Epithelial cell of proximal tubule (primary cell): Measurements from ENCODE around the gene PHETA1. TPM values are rescaled to one million over a fixed set of nuclear protein-coding genes. Genes with fewer than 3 reads are reported as not detected.
A peak's percentile ranks its signal among the peaks of the same experiment; 100 is the strongest.
"Not testable (repeated sequence)": the region's sequence is repeated elsewhere in the genome, so short reads cannot be mapped to it uniquely, and the experiment has no call there.

Experiments
- DNase-seq: peaks from one replicate; pipeline ENCODE4 v3.0.0-alpha.2; 2011; ENCODE audit warnings: low read depth
- H3K4me3 ChIP-seq: 2 replicates; pipeline ENCODE4 v1.5.1; 2011; ENCODE audit warnings: low read depth, mild to moderate bottlenecking, low read length
- total RNA-seq: library from RNA; depleted of rRNA; stranded (reverse); fragments of >200 nt; gene quantifications from 2 replicates; pipeline ENCODE4 v1.2.3, GENCODE V29; 2015
- TF ChIP-seq, protein P1 (sequence below): conservative IDR thresholded peaks from 2 replicates; pipeline ENCODE4 v1.5.1; 2012; ENCODE audit warnings: low read depth, mild to moderate bottlenecking, low read length

The PHETA1 gene
- total RNA-seq, 1 donor from 2014 or later, result 28.7 TPM

DNA sequence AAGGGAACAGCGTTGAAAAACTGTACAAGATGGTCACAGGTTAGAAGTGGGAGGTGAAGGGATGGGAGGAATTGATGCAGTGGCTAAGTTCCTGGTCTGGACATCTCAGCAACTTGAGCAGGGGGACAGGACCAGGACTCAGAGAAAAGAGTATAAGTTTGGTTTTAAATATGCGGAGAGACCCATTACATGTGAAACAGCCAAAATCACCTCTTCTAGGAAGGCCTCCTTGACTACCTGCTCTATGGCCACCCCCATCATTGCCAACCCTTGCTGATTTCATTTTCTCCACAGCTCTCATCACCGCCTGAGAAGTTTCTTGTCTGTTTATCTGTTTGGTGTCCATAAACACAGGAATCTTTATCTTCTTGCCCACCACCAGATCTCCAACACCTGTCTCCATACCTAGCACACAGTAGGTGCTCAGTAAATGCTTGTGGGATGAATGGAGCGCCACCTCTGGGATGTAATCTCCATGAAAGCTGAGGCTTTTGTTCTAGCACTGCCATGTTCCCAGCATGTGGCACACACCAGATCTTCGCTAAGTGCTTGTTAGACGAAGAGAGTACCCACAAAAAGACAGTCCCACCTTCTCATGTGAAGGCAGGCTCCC is 11.2 kb upstream of the PHETA1 start:
- no peak for DNase-seq
- TF ChIP-seq, protein P1, sequence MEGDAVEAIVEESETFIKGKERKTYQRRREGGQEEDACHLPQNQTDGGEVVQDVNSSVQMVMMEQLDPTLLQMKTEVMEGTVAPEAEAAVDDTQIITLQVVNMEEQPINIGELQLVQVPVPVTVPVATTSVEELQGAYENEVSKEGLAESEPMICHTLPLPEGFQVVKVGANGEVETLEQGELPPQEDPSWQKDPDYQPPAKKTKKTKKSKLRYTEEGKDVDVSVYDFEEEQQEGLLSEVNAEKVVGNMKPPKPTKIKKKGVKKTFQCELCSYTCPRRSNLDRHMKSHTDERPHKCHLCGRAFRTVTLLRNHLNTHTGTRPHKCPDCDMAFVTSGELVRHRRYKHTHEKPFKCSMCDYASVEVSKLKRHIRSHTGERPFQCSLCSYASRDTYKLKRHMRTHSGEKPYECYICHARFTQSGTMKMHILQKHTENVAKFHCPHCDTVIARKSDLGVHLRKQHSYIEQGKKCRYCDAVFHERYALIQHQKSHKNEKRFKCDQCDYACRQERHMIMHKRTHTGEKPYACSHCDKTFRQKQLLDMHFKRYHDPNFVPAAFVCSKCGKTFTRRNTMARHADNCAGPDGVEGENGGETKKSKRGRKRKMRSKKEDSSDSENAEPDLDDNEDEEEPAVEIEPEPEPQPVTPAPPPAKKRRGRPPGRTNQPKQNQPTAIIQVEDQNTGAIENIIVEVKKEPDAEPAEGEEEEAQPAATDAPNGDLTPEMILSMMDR, result no peak
- no peak overlapping the region for H3K4me3 ChIP-seq

DNA sequence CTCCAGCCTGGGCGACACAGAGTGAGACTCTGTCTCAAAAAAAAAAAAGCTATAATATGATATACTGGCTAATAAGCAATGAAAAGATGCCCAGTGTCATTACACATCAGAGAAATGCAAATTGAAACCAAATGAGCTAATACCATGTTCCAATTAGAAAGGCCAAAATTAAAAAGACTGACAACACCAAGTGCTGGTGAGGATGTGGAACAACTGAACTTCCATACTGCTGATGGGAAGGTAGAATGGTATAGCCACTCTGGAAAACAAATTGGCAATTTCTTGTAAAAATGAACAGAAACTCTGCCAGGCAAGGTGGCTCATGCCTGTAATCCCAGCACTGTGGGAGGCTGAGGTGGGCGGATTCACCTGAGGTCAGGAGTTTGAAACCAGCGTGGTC is 8.5 kb upstream of the PHETA1 start:
- no peak for DNase-seq
- H3K4me3 ChIP-seq, result no peak overlapping the region
- TF ChIP-seq, protein P1, result no peak

DNA sequence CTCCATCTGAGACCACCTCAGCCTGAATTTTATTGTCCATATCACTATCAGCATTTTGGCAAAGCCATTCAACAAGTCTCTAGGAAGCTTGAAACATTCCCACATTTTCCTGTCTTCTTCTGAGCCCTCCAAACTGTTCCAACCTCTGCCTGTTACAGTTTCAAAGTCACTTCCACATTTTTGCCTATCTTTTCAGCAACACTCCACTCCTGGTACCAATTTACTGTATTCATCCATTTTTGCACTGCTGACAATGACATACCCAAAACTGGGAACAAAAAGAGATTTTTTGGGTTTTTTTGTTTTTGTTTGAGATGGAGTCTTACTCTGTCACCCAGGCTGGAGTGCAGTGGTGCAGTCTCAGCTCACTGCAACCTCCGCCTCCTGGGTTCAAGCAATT is 4.3 kb upstream of the PHETA1 start:
- DNase-seq, H3K4me3 ChIP-seq: not testable (repeated sequence)

DNA sequence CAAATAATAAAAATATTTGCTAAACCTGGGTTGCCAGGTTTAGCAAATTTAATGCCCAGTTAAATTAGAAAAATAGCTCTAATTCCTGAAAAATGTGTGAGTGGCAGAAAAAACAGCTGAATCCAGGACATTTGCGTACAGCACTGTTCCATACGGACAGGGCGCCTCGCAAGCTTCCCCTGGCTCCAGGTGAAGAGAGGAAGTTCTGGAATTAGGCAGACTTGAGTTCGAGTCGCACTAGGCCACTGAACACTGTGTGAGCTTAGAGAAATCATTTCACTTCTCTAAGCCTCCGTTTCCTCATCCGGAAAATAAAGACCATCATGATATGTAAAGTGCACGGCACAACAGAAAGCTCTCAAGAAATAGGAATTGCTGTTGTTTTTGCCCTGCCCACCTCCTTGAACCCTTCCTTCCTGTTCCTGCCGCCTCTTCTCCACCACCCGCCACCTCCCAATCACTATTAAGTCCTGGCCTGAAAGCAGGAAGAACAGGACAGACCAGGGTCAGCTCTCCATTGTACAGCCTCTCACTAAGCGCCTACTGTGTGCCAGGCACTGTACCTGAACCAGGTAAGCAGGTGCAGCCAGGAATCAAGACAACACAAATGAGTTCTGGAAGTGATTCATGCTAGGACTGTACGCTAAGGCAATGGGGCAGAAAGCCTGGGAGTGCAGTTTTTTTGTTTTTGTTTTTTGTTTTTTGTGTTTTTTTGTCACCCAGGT is 763 bp upstream of the PHETA1 start:
- no peak for DNase-seq
- peak overlapping the region; percentile 92 for H3K4me3 ChIP-seq
- TF ChIP-seq, protein P1, result no peak

DNA sequence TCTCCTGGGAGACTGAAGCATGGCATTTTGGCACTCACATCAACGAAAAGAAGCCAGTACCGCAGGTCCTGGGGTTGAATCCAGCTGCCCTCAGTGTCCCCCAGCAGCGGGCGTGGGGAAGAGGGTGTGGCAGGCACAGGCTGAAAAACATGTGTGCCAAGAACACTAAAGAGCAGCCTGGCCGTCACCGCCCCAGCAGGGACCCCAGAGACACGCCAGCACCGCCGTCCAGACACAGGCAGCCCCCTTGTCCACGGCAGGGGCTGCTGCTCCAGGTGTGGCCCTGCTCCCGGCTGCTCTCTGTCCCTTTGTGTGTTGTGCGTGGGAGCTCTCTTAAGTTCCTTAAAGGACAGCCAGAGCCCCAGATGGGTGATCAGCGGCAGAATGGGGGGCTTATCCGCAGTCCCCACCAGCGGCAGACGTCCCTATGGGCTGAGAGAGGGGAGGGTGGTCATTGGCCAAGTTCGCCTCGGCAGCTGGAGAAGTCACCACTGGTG is 556 bp downstream of the PHETA1 start:
- TF ChIP-seq, protein P1, result no peak
- DNase-seq, result no peak
- H3K4me3 ChIP-seq, result peak overlapping the region; percentile 92

DNA sequence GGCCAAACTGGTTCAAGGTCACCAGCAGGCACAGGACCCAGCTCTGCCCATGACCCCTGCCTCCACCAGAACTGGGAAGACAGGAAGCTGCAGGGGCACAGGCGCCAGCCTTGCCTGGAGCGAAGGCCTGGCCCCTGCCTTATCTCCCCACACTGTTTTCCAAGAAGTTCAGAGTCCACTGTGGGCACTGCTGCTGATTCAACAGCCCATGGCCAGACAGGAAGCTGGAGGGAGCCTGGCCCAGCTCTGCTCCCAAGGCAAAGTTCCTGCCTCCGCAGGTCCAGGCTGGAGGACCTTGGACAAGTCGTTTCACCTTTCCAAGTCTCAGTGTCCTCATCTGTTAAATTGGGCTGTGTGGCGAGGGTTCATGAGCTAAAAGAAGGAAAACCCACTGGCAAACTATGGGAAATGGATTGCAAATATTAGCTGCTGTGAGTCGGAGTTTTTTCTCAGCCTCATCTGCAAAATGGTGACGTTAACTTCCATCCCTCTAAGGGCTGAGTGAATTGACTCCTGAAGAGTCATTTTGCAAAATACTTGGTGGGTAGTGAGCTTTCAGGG is 1.2 kb downstream of the PHETA1 start:
- DNase-seq, result no peak
- TF ChIP-seq, protein P1, result no peak
- peak overlapping the region; percentile 92 for H3K4me3 ChIP-seq

DNA sequence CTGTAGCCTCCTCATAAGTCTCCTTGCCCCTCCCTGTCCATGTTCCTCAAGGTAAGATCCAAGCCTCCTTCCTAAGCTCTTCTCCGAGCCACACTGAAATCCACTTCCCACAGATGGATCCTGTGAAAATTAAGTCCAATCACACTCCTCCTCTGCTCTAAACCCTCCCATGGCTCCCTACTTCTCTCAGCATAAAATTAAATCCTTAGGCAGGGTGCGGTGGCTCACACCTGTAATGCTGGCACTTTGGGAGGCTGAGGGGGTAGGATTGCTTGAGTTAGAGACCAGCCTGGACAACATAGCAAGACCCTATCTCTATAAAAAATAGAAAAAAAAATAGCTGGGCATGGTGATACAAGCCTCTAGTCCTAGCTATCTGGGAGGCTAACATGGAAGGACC is 2.3 kb downstream of the PHETA1 start:
- no peak for DNase-seq
- no peak overlapping the region for H3K4me3 ChIP-seq
- TF ChIP-seq, protein P1, result no peak
